GOT3 (cell line): ENCODE data around the gene PTGDS.
"Not testable (repeated sequence)": the region's sequence is repeated elsewhere in the genome, so short reads cannot be mapped to it uniquely, and the experiment has no call there.

Source experiments
- DNase-seq: peaks from one replicate; lab custom pipeline; 2025; ENCODE audit warnings: mixed read lengths; lab: John Stamatoyannopoulos, UW

PTGDS gene

GRCh38 chr9:136990242-136990911 is 13.1 kb downstream of the PTGDS start:
- DNase-seq: no peak

GRCh38 chr9:136991993-136992818 is 14.9 kb downstream of the PTGDS start, which contains the start of gene PAXX:
PAXX (plus strand) TSS chr9:136992422; CDS start chr9:136992444, 22 bp downstream.
- DNase-seq: peak; percentile 76

- no peak for DNase-seq
Measured at GRCh38 chr9:136992819-136993369, 15.6 kb downstream of the PTGDS start.

- DNase-seq: no peak
Measured at GRCh38 chr9:136994180-136994887, 17.0 kb downstream of the PTGDS start.

GRCh38 chr9:136994888-136995230 is 17.6 kb downstream of the PTGDS start:
- no peak for DNase-seq

- no peak for DNase-seq
Measured at GRCh38 chr9:136995362-136995761, 18.1 kb downstream of the PTGDS start.

GRCh38 chr9:136995772-136996311 is 18.5 kb downstream of the PTGDS start:
- DNase-seq: no peak

- no peak for DNase-seq
Measured at GRCh38 chr9:136996361-136997292, 19.3 kb downstream of the PTGDS start, which contains the start of gene CLIC3. CLIC3 (minus strand) TSS chr9:136996568; CDS start chr9:136996543, 25 bp downstream.

GRCh38 chr9:136997371-136997770 is 20.1 kb downstream of the PTGDS start:
- DNase-seq: no peak

- DNase-seq: no peak
Measured at GRCh38 chr9:136997830-136998234, 20.5 kb downstream of the PTGDS start.

- DNase-seq: no peak
Measured at GRCh38 chr9:137000177-137000930, 23.1 kb downstream of the PTGDS start.

- no peak for DNase-seq
Measured at GRCh38 chr9:137001857-137002645, 24.7 kb downstream of the PTGDS start.

- no peak for DNase-seq
Measured at GRCh38 chr9:137002646-137003041, 25.3 kb downstream of the PTGDS start.

- DNase-seq: not testable (repeated sequence)
Measured at GRCh38 chr9:137004285-137004684, 27.0 kb downstream of the PTGDS start.

- no peak for DNase-seq
Measured at GRCh38 chr9:137006116-137007003, 29.1 kb downstream of the PTGDS start.

GRCh38 chr9:137007108-137007815 is 30.0 kb downstream of the PTGDS start:
- no peak for DNase-seq

- no peak for DNase-seq
Measured at GRCh38 chr9:137007816-137008270, 30.5 kb downstream of the PTGDS start.
